ENCODE measurements around the gene KCNJ8.

The KCNJ8 gene

GRCh38 chr12:21745258-21745657 is 29.2 kb downstream of the KCNJ8 start:
- DNase-seq (ENCODE audit: low read depth in 1 of 2, low spot score in 1 of 2), result no peak
- H3K4me3 ChIP-seq (replicated peaks; ENCODE audit: insufficient read depth, low read length), result no peak overlapping the region
- no peaks in the 10 kb centered on the region for H3K27me3 ChIP-seq (ENCODE audit: insufficient read depth, poor library complexity, severe bottlenecking)
- TF ChIP-seq GABPA (IDR thresholded peaks at IDR 0.05; ENCODE audit: low read depth), result no peak
- no peak for TF ChIP-seq CTCF (IDR thresholded peaks at IDR 0.05; ENCODE audit: insufficient read depth, low read length)
- TF ChIP-seq REST (IDR thresholded peaks at IDR 0.05; ENCODE audit: insufficient replicate concordance, low read depth), result no peak
- no peak for TF ChIP-seq POLR2AphosphoS5 (IDR thresholded peaks at IDR 0.05; ENCODE audit: low read depth)
- TF ChIP-seq SPI1 (IDR thresholded peaks at IDR 0.05; ENCODE audit: borderline replicate concordance, low read depth), result no peak
- no peak overlapping the region for H3K27ac ChIP-seq (replicated peaks)

- Histone ChIP-seq H3K27ac (replicated peaks) (no peak overlapping the region), H3K4me3 (replicated peaks; ENCODE audit: insufficient read depth, low read length) (no peak overlapping the region), H3K27me3 (ENCODE audit: insufficient read depth, poor library complexity, severe bottlenecking) (no peaks in the 10 kb centered on the region)
- DNase-seq (ENCODE audit: low read depth in 1 of 2, low spot score in 1 of 2), result no peak
- no peak for TF ChIP-seq POLR2AphosphoS5 (IDR thresholded peaks at IDR 0.05; ENCODE audit: low read depth)
- no peak for TF ChIP-seq REST (IDR thresholded peaks at IDR 0.05; ENCODE audit: insufficient replicate concordance, low read depth)
- no peak for TF ChIP-seq SPI1 (IDR thresholded peaks at IDR 0.05; ENCODE audit: borderline replicate concordance, low read depth)
- TF ChIP-seq GABPA (IDR thresholded peaks at IDR 0.05; ENCODE audit: low read depth), result no peak
- TF ChIP-seq CTCF (IDR thresholded peaks at IDR 0.05; ENCODE audit: insufficient read depth, low read length), result no peak
Observed at GRCh38 chr12:21731144-21731543, 43.4 kb downstream of the KCNJ8 start.

- Histone ChIP-seq H3K27me3 (ENCODE audit: insufficient read depth, poor library complexity, severe bottlenecking) (no peaks in the 10 kb centered on the region), H3K27ac (replicated peaks) (no peak overlapping the region), H3K4me3 (replicated peaks; ENCODE audit: insufficient read depth, low read length) (no peak overlapping the region)
- DNase-seq (ENCODE audit: low read depth in 1 of 2, low spot score in 1 of 2), result no peak
- no peak for TF ChIP-seq CTCF (IDR thresholded peaks at IDR 0.05; ENCODE audit: insufficient read depth, low read length)
- TF ChIP-seq REST (IDR thresholded peaks at IDR 0.05; ENCODE audit: insufficient replicate concordance, low read depth), result no peak
- no peak for TF ChIP-seq SPI1 (IDR thresholded peaks at IDR 0.05; ENCODE audit: borderline replicate concordance, low read depth)
- no peak for TF ChIP-seq GABPA (IDR thresholded peaks at IDR 0.05; ENCODE audit: low read depth)
- TF ChIP-seq POLR2AphosphoS5 (IDR thresholded peaks at IDR 0.05; ENCODE audit: low read depth), result no peak
Observed at GRCh38 chr12:21725731-21726130, 48.8 kb downstream of the KCNJ8 start.

All from HL-60 (cell line).